Kidney glomerular epithelial cell (primary cell): ENCODE data around the gene NTSR1.
"Not testable (repeated sequence)": the region's sequence is repeated elsewhere in the genome, so short reads cannot be mapped to it uniquely, and the experiment has no call there.

ENCODE experiments used
- DNase-seq: peaks from one replicate; lab custom pipeline; 2025; lab: John Stamatoyannopoulos, UW

The NTSR1 gene

DNA sequence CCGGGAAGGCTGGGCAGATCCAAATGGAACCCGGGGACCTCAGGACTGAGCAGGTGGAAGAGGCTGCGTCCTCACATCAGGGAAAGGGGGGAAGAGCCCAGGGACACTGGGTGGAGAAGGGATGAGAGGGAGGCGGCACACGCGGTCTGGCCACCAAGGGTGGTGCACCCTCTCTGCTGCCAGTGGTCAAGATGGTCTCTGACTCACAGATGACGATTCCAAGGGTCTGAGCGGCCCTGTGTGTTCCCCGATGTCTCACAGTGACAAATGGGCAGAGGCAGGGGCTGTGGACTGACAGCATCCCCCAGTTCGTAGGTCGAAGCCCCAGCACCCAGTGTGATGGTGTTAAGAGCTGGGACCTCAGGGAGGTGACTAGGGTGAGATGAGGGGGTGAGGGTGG lies 34.3 kb upstream of the NTSR1 start:
- DNase-seq, result no peak

GRCh38 chr20:62675156-62675876 lies 33.3 kb upstream of the NTSR1 start:
- no peak for DNase-seq

- no peak for DNase-seq
These were observed 32.8 kb upstream of the NTSR1 start for GRCh38 chr20:62675877-62676260.

DNA sequence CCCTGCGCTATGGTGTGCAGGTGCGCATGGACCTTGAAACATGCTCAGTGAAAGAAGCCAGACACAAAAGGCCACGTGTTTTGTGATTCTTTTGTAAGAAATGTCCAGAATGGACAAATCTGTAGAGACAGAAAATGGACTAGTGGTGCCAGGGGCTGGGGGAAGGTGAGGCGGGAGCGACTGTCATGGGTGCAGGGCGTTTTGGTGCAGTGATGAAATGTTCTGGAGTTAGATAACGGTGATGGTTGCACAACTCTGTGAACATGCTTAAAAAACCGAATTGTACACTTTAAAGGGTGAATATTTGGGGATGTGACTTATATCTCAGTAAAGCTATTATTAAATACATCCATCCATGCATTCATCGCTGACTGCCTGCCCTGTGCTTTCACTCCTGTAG lies 31.7 kb upstream of the NTSR1 start:
- no peak for DNase-seq

GRCh38 chr20:62677678-62678077 lies 31.0 kb upstream of the NTSR1 start:
- DNase-seq, result no peak

- no peak for DNase-seq
These were observed 30.1 kb upstream of the NTSR1 start for GRCh38 chr20:62678553-62678952.

DNA sequence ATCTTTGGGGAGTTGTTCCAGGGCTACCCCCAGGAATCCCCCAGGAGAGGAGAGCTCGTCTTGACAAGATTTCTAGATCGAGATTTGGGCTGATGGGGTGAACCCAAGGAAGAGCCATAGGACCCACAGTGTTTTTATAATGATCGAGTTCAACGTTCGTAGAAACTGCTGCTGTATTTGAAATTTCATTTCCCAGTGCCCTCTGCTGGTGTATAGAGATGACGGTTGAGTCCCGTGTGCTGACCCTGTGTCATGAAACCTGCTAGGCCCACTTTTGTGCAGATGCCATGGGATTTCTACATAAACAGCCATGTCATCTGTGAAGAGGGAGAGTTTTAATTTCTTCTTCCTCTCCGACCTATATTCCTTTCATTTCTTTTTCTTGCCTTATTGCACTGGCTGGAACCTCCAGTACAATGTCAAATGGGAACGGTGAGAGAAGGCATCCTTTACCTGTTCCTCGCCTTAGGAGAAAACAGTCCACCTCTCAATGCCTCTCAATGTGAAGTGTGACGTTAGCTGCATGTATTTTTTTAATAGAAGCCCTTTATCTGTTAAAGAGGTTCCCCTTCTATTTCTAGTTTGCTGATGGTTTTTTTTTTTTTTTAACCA lies 28.6 kb upstream of the NTSR1 start:
- no peak for DNase-seq

- no peak for DNase-seq
These were observed 25.6 kb upstream of the NTSR1 start for GRCh38 chr20:62682912-62683517.

GRCh38 chr20:62683660-62684322 lies 24.8 kb upstream of the NTSR1 start:
- DNase-seq, result not testable (repeated sequence)

GRCh38 chr20:62684981-62685380 lies 23.7 kb upstream of the NTSR1 start:
- no peak for DNase-seq

- no peak for DNase-seq
These were observed 22.7 kb upstream of the NTSR1 start for GRCh38 chr20:62685781-62686555.

DNA sequence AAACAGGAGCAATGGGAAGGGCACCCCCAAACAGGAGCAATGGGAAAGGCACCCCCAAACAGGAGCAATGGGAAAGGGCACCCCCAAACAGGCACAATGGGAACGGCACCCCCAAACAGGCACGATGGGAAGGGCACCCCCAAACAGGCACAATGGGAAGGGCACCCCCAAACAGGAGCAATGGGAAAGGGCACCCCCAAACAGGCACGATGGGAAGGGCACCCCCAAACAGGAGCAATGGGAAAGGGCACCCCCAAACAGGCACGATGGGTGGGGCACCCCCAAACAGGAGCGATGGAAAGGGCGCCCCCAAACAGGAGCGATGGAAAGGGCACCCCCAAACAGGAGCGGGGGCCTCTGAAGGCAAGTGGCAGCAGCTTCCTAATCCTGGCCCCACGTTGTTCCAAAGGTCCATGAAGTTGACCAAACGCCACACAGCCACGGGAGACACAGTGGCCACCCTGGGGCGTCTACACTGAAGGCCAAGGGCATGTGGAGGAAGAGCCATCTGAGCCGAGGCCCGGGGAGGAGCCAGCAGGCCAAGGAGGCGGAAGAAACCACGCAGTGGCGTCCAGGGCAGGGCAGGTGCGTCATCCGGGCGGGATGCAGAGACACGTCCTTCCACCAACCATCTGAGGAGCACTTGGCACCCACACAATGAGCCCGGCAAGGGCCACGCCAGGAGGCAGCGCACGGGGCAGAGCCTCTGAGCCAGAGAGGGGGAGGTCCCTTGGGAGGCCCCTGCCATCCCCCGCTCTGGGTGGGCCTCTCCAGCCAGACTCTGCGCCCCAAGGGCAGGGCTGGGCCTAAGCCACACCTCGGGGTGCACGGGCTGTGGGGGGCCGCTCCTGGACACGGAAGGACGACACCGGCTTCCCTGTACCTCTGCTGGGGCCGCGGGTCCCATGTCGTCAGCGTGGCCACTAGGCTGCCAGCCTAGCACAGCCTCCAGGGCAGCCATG lies 21.5 kb upstream of the NTSR1 start:
- DNase-seq, result no peak

DNA sequence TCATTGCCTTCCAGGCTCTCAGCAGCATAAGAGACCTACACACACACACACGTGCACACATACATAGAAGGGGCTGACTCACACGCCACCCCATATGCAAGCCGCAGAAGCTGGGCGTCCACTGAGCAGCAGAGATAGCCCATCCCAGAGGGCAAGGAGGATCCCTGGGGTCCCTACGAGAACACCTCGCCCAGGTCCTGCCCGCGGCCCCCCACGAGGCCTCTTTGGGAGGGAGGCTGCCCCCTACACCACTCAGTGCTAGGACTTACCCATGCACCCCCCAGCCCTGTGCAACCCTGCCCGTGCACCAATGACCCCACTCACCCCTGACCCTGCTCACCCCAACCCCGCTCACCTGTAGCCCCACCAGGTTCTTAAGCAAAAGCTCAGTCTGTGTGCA lies 20.6 kb upstream of the NTSR1 start:
- no peak for DNase-seq

- DNase-seq, result no peak
These were observed 19.7 kb upstream of the NTSR1 start for GRCh38 chr20:62688855-62689460.

- DNase-seq, result no peak
These were observed 18.8 kb upstream of the NTSR1 start for GRCh38 chr20:62689861-62690260.

- DNase-seq, result no peak
These were observed 18.3 kb upstream of the NTSR1 start for GRCh38 chr20:62690261-62690820.

DNA sequence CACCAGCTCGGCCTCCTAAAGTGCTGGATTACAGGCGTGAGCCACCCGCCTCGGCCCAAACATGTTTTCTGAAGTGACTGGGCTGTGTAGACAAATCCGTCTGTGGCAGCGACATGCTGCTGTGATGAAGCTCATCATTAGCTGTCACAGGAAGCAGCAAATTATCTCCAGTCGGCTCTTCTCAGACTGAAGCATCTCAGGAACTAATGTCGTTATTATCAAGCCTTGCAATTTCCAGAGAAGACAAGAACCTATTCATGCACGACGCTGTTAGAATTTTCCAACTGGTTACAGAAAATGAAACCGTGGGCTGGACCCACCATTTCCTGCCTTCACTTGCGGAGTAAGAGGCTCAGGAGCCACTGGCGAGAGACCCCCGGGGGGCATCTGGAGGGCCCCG lies 17.1 kb upstream of the NTSR1 start:
- DNase-seq, result no peak

DNA sequence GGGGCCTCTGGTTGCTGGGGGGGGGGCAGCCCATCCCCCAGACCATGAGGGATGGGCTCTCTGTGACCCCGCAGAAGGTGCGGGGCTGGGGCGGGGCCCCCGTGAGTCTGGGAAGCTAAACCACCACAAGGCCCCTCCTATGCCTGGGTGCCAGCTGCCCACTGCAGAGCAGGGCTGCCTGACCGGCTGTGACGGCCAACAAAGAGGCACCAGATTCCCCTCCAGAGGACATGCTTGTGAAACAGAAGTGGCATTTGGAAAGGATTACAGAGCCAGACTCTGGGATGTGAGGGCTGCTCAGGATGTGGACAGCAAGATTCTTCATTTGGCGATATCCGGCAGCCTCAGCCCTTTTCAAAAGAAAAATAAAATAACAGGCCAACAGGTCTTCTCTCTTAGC lies 16.5 kb upstream of the NTSR1 start:
- DNase-seq, result no peak

GRCh38 chr20:62692801-62693523 lies 15.7 kb upstream of the NTSR1 start:
- no peak for DNase-seq

DNA sequence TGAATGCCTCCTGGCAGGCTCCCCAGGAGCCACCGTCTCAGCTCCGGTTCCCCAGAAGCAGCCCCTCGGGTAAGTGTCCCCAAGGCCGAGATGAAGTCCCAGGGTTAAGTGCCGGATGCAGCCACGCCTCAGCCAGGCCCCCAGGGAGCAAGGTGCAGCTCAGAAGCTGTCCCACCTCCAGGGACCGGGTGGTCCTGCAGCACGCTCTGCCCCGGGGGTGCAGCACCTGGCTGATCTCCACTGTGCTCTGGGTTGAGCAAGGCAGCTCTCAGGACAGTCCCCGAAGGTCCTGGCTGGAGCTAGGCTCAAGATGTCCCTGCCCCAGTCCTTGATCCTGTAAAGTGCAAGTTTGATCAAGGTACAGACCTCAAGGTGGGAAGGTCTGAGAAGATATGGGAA lies 15.1 kb upstream of the NTSR1 start:
- no peak for DNase-seq
